Putamen (tissue), 1 donor: ENCODE results near the gene PBX1.
"Not testable (repeated sequence)": the region's sequence is repeated elsewhere in the genome, so short reads cannot be mapped to it uniquely, and the experiment has no call there.

ENCODE experiments used
- DNase-seq: peaks from one replicate; pipeline ENCODE4 v3.0.0-alpha.2; 2016; ENCODE audit warnings: low spot score

The PBX1 gene

GRCh38 chr1:164558461-164559341, at the start of gene PBX1:
PBX1 (plus strand) TSS chr1:164559184.
- DNase-seq: peak; percentile 99

GRCh38 chr1:164510435-164510834, 48.5 kb upstream of the PBX1 start:
- no peak for DNase-seq

GRCh38 chr1:164511001-164511705, 47.8 kb upstream of the PBX1 start:
- DNase-seq: no peak

- DNase-seq: no peak
Measured at GRCh38 chr1:164515231-164515630, 43.8 kb upstream of the PBX1 start.

GRCh38 chr1:164515711-164516331, 43.2 kb upstream of the PBX1 start:
- no peak for DNase-seq

- DNase-seq: no peak
Measured at GRCh38 chr1:164516591-164516990, 42.4 kb upstream of the PBX1 start.

- peak; percentile 56 for DNase-seq
Measured at GRCh38 chr1:164518692-164519332, 40.2 kb upstream of the PBX1 start.

GRCh38 chr1:164519426-164519825, 39.6 kb upstream of the PBX1 start:
- DNase-seq: no peak

GRCh38 chr1:164524810-164525209, 34.2 kb upstream of the PBX1 start:
- DNase-seq: no peak

- DNase-seq: no peak
Measured at GRCh38 chr1:164534863-164535610, 23.9 kb upstream of the PBX1 start.

GRCh38 chr1:164552463-164552988, 6.5 kb upstream of the PBX1 start:
- not testable (repeated sequence) for DNase-seq

GRCh38 chr1:164557270-164557669, 1.7 kb upstream of the PBX1 start:
- no peak for DNase-seq

GRCh38 chr1:164559342-164560051, 513 bp downstream of the PBX1 start:
- DNase-seq: peak; percentile 58

GRCh38 chr1:164560121-164560541, 1.1 kb downstream of the PBX1 start:
- DNase-seq: no peak

- DNase-seq: no peak
Measured at GRCh38 chr1:164560556-164560955, 1.6 kb downstream of the PBX1 start.

GRCh38 chr1:164561007-164561406, 2.0 kb downstream of the PBX1 start:
- no peak for DNase-seq

- no peak for DNase-seq
Measured at GRCh38 chr1:164561472-164561871, 2.5 kb downstream of the PBX1 start.

GRCh38 chr1:164562061-164562460, 3.1 kb downstream of the PBX1 start:
- DNase-seq: no peak

GRCh38 chr1:164562511-164562910, 3.5 kb downstream of the PBX1 start:
- DNase-seq: no peak

- no peak for DNase-seq
Measured at GRCh38 chr1:164562947-164563520, 4.0 kb downstream of the PBX1 start.
